ENCODE data around the gene HCFC1R1.
"Not testable (repeated sequence)": the region's sequence is repeated elsewhere in the genome, so short reads cannot be mapped to it uniquely, and the experiment has no call there.

DNA sequence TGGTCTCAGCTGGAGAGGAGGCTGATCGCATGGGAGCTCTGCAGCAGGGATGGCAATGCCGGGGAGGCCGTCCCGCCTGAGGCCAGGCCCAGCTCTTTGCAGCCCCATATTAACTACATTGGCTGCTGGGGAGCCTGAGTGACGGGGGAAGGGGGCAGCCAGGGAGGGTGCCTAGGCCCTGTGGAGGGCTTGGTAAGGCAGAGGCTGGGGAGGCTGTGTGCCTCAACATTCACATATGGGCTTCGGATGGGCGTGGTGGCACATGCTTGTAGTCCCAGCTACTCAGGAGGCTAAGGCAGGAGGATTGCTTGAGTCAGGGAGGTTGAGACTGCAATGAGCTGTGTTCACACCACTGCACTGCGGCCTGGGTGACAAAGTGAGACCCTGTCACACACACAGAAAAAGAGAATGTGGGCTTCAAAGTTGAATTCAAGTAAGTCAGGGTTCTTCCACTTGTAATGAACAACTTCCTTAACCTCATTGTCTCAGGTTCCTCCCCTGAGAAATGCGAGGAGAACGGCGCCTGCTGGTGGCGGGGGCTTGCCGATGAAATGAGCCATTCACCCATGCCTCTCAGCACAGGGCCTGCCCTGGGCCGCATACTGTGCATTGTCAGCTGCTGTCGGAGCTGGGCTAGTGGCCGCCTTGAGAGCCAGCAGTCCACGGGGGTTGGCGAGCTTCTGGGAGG lies 49.0 kb upstream of the HCFC1R1 start:
- TF ChIP-seq, protein P1, sequence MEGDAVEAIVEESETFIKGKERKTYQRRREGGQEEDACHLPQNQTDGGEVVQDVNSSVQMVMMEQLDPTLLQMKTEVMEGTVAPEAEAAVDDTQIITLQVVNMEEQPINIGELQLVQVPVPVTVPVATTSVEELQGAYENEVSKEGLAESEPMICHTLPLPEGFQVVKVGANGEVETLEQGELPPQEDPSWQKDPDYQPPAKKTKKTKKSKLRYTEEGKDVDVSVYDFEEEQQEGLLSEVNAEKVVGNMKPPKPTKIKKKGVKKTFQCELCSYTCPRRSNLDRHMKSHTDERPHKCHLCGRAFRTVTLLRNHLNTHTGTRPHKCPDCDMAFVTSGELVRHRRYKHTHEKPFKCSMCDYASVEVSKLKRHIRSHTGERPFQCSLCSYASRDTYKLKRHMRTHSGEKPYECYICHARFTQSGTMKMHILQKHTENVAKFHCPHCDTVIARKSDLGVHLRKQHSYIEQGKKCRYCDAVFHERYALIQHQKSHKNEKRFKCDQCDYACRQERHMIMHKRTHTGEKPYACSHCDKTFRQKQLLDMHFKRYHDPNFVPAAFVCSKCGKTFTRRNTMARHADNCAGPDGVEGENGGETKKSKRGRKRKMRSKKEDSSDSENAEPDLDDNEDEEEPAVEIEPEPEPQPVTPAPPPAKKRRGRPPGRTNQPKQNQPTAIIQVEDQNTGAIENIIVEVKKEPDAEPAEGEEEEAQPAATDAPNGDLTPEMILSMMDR (conservative IDR thresholded peaks at IDR 0.05; ENCODE audit: low read depth, low read length), result not testable (repeated sequence)
- not testable (repeated sequence) for TF ChIP-seq EZH2 (IDR thresholded peaks at IDR 0.05; ENCODE audit: borderline replicate concordance, low read depth, low read length, poor library complexity, severe bottlenecking)

Measured in A673 (cell line).